ENCODE results near the gene ZNF280C. TPM values are rescaled to one million over a fixed set of nuclear protein-coding genes. Genes with fewer than 3 reads are reported as not detected.

Gene ZNF280C
- total and polyA plus RNA-seq, 2 of the 13 experiments (the other 11 are each of a cell fraction or from before 2014, with no cell fraction given) = 3.0 to 3.3 TPM

DNA sequence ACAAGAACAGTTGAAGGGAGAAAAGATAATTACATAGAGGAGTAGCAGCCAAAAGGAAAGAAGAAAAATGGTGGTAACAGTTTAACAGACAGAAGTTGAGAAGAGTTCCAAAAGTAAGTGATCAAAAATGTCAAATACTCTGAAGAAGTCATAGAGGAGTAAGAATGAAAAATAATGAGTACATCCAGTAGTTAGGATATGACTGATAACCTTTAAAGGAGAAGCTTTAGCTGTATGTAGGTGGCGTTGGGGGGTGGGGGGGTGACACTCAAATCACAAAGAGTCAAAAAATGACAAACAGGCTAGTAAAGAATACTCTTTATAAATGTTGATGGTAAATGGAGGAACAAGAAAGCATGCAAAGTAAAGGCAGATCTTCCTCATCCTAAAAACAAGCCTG, 56.3 kb downstream of the ZNF280C start:
- no peak for ATAC-seq
- H3K36me3 ChIP-seq (replicated peaks in 1 of 2; ENCODE audit: control insufficient read depth in 1 of 2, insufficient read depth in 2 of 2, low read length in 2 of 2) = peaks cover 0 to 1% of the 10 kb centered on the region in 2 experiments; a peak in 2 of 5 replicates
- WGBS (ENCODE audit: low lambda C conversion rate) = 100% methylated on average over 1 of the region's 1 CpG
- no peak overlapping the region for H2AFZ ChIP-seq (ENCODE audit: low read length)
- no peaks in the 10 kb centered on the region for H3K9me3 ChIP-seq (ENCODE audit: low read length)
- no peaks in the 10 kb centered on the region for H3K79me2 ChIP-seq (ENCODE audit: insufficient read depth, low read length)
- H3K4me3 ChIP-seq (replicated peaks in 1 of 3; ENCODE audit: insufficient read depth in 1 of 3, low read depth in 2 of 3, low read length in 3 of 3) = no peak overlapping the region
- no peaks in the 10 kb centered on the region for H4K20me1 ChIP-seq (ENCODE audit: insufficient read depth, low read length)
- in situ Hi-C loops (cut with HindIII; ENCODE audit: extremely low pct_ligation_motif_present, low pct_unique_long_range_greater_than_20kb) (no loop called here), intact Hi-C loops (cut with micrococcal nuclease; ENCODE audit: unreplicated experiment) (no loop called here)
- no peak for FAIRE-seq
- no peak for DNase-seq (ENCODE audit: low spot score)
- H3K27me3 ChIP-seq (ENCODE audit: control insufficient read depth in 1 of 2, insufficient read depth in 2 of 2, low read length in 2 of 2) = no peaks in the 10 kb centered on the region
- H3K27ac ChIP-seq (ENCODE audit: extremely low read length, insufficient read depth, low read length) = no peak overlapping the region
- ChIA-PET POLR2A (no interaction called here), CTCF (ENCODE audit: low intra/inter-chr PET ratio, low total read pairs) (no interaction called here)
- no TSS peak for BruUV-seq (replicated peaks)
- no peak overlapping the region for H3K4me2 ChIP-seq (ENCODE audit: low read depth, low read length)
- no peaks in the 10 kb centered on the region for H3K4me1 ChIP-seq (ENCODE audit: insufficient read depth, low read length)
- H3K9ac ChIP-seq (ENCODE audit: insufficient read depth, low read depth, low read length) = no peak overlapping the region
- TF ChIP-seq, protein P1, sequence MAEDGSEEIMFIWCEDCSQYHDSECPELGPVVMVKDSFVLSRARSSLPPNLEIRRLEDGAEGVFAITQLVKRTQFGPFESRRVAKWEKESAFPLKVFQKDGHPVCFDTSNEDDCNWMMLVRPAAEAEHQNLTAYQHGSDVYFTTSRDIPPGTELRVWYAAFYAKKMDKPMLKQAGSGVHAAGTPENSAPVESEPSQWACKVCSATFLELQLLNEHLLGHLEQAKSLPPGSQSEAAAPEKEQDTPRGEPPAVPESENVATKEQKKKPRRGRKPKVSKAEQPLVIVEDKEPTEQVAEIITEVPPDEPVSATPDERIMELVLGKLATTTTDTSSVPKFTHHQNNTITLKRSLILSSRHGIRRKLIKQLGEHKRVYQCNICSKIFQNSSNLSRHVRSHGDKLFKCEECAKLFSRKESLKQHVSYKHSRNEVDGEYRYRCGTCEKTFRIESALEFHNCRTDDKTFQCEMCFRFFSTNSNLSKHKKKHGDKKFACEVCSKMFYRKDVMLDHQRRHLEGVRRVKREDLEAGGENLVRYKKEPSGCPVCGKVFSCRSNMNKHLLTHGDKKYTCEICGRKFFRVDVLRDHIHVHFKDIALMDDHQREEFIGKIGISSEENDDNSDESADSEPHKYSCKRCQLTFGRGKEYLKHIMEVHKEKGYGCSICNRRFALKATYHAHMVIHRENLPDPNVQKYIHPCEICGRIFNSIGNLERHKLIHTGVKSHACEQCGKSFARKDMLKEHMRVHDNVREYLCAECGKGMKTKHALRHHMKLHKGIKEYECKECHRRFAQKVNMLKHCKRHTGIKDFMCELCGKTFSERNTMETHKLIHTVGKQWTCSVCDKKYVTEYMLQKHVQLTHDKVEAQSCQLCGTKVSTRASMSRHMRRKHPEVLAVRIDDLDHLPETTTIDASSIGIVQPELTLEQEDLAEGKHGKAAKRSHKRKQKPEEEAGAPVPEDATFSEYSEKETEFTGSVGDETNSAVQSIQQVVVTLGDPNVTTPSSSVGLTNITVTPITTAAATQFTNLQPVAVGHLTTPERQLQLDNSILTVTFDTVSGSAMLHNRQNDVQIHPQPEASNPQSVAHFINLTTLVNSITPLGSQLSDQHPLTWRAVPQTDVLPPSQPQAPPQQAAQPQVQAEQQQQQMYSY (CRISPR knock-in tag; IDR thresholded peaks at IDR 0.05) = no peak
- TF ChIP-seq RFX3 (CRISPR knock-in tag; IDR thresholded peaks at IDR 0.05) (no peak), ETV5 (CRISPR knock-in tag; IDR thresholded peaks at IDR 0.05; ENCODE audit: borderline replicate concordance) (no peak), ZFP41 (CRISPR knock-in tag; IDR thresholded peaks at IDR 0.05; ENCODE audit: borderline replicate concordance) (no peak), ESRRA (CRISPR knock-in tag; IDR thresholded peaks at IDR 0.05; ENCODE audit: low read depth) (no peak), ZNF891 (CRISPR knock-in tag; IDR thresholded peaks at IDR 0.05) (no peak), THYN1 (CRISPR knock-in tag; IDR thresholded peaks at IDR 0.05; ENCODE audit: borderline replicate concordance, low read depth) (no peak), ZNF34 (CRISPR knock-in tag; IDR thresholded peaks at IDR 0.05; ENCODE audit: borderline replicate concordance) (no peak), NFYB (CRISPR knock-in tag; IDR thresholded peaks at IDR 0.05) (no peak), ZNF331 (CRISPR knock-in tag; IDR thresholded peaks at IDR 0.05) (no peak), ZNF737 (CRISPR knock-in tag; IDR thresholded peaks at IDR 0.05; ENCODE audit: borderline replicate concordance) (no peak), MTF1 (CRISPR knock-in tag; IDR thresholded peaks at IDR 0.05) (no peak), CBX5 (CRISPR knock-in tag; IDR thresholded peaks at IDR 0.05; ENCODE audit: borderline replicate concordance) (no peak)
- TF ChIP-seq, protein P2, sequence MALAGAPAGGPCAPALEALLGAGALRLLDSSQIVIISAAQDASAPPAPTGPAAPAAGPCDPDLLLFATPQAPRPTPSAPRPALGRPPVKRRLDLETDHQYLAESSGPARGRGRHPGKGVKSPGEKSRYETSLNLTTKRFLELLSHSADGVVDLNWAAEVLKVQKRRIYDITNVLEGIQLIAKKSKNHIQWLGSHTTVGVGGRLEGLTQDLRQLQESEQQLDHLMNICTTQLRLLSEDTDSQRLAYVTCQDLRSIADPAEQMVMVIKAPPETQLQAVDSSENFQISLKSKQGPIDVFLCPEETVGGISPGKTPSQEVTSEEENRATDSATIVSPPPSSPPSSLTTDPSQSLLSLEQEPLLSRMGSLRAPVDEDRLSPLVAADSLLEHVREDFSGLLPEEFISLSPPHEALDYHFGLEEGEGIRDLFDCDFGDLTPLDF (CRISPR knock-in tag; IDR thresholded peaks at IDR 0.05) = no peak
- TF ChIP-seq, protein P3, sequence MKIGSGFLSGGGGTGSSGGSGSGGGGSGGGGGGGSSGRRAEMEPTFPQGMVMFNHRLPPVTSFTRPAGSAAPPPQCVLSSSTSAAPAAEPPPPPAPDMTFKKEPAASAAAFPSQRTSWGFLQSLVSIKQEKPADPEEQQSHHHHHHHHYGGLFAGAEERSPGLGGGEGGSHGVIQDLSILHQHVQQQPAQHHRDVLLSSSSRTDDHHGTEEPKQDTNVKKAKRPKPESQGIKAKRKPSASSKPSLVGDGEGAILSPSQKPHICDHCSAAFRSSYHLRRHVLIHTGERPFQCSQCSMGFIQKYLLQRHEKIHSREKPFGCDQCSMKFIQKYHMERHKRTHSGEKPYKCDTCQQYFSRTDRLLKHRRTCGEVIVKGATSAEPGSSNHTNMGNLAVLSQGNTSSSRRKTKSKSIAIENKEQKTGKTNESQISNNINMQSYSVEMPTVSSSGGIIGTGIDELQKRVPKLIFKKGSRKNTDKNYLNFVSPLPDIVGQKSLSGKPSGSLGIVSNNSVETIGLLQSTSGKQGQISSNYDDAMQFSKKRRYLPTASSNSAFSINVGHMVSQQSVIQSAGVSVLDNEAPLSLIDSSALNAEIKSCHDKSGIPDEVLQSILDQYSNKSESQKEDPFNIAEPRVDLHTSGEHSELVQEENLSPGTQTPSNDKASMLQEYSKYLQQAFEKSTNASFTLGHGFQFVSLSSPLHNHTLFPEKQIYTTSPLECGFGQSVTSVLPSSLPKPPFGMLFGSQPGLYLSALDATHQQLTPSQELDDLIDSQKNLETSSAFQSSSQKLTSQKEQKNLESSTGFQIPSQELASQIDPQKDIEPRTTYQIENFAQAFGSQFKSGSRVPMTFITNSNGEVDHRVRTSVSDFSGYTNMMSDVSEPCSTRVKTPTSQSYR (CRISPR knock-in tag; IDR thresholded peaks at IDR 0.05; ENCODE audit: borderline replicate concordance) = no peak
- TF ChIP-seq, protein P4, sequence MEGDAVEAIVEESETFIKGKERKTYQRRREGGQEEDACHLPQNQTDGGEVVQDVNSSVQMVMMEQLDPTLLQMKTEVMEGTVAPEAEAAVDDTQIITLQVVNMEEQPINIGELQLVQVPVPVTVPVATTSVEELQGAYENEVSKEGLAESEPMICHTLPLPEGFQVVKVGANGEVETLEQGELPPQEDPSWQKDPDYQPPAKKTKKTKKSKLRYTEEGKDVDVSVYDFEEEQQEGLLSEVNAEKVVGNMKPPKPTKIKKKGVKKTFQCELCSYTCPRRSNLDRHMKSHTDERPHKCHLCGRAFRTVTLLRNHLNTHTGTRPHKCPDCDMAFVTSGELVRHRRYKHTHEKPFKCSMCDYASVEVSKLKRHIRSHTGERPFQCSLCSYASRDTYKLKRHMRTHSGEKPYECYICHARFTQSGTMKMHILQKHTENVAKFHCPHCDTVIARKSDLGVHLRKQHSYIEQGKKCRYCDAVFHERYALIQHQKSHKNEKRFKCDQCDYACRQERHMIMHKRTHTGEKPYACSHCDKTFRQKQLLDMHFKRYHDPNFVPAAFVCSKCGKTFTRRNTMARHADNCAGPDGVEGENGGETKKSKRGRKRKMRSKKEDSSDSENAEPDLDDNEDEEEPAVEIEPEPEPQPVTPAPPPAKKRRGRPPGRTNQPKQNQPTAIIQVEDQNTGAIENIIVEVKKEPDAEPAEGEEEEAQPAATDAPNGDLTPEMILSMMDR (CRISPR knock-in tag; IDR thresholded peaks at IDR 0.05) = no peak
